Measurements from ENCODE around the gene MARS2.
"Not testable (repeated sequence)": the region's sequence is repeated elsewhere in the genome, so short reads cannot be mapped to it uniquely, and the experiment has no call there.

Gene MARS2

GRCh38 chr2:197705121-197705911, at the start of gene MARS2:
MARS2 (plus strand) TSS chr2:197705369; CDS start chr2:197705406, 37 bp downstream.
- DNase-seq (ENCODE audit: low read depth in 3 of 3, low spot score in 1 of 3): peak; percentile 85 to 90 (median 87)

GRCh38 chr2:197657562-197657961, 47.6 kb upstream of the MARS2 start:
- no peak for DNase-seq (ENCODE audit: low read depth in 3 of 3, low spot score in 1 of 3)

DNA sequence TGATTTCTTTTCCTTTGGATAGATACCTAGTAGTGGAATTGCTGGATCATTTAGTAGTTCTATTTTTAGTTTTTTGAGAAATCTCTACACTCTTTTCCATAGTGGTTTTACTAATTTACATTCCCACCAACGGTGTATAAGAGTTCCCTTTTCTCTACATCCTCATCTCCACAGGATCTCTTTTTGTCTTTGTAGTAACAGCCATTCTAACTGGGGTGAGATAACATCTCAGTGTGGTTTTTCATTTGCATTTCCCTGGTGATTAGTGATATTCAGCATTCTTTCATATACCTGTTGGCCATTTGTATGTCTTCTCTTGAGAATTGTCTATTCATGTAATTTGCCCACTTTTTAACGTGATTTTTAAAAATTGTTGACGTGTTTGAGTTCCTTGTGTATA, 43.5 kb upstream of the MARS2 start:
- no peak for DNase-seq (ENCODE audit: low read depth in 3 of 3, low spot score in 1 of 3)

DNA sequence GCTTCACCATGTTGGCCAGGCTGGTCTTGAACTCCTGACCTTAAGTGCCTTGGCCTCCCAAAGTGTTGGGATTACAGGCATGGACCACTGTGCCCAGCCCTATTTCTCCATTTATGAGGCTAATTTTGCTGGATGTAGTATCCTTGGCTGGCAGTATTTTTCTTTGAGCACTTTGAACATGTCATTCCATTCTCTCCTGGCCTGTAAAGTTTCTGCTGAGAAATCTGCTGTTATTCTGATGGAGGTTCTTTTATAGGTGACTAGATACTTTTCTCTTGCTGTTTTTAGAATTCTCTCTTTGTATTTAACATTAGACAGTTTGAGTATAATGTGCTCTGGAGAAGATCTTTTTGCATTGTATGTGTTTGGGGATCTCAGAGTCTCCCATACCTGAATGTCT, 38.9 kb upstream of the MARS2 start:
- DNase-seq (ENCODE audit: low read depth in 3 of 3, low spot score in 1 of 3): no peak

GRCh38 chr2:197668296-197668695, 36.9 kb upstream of the MARS2 start:
- DNase-seq (ENCODE audit: low read depth in 3 of 3, low spot score in 1 of 3): no peak

DNA sequence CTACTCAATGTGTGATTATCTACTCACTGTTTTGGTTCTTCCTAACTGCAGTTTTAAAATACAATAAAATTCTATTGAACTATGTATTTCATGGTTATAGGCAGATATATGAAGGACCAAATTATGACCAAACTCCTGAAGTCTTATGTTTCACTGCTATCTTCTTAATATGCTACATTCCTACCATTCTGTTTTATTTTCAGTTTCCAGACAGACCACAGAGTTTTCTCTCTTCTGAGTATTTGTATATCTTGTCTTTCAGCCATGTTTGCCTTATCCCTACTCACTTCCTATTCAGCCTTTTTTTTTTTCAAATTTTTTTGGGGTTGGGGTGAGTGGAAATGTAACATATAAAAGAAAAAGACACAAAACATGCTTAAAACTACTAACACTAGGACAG, 36.1 kb upstream of the MARS2 start:
- DNase-seq (ENCODE audit: low read depth in 3 of 3, low spot score in 1 of 3): no peak

DNA sequence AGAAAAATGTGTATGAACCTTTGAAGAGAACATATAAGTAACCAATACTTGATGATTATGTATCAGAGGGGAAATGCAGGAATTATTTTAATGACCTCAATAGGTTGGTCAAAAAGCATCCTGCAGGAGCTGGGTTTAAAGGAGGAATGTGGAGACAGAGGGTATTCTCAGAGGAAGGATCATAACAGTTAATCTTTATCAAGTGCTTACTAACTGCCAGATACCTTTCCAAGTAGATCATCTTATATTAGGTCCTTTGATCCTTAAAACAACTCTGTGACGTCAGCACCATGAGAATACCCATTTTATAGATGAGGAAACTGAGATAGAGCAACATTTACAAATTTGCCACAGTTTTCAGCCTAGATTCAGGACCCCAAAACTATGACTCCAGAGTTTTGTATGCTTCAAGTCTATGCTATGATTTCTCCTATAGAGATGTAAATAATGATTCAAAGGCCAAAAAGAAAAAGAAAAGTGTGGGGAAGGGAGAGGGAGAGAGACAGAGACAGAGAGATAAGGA, 32.7 kb upstream of the MARS2 start:
- DNase-seq (ENCODE audit: low read depth in 3 of 3, low spot score in 1 of 3): no peak

GRCh38 chr2:197673106-197673505, 32.1 kb upstream of the MARS2 start:
- DNase-seq (ENCODE audit: low read depth in 3 of 3, low spot score in 1 of 3): no peak

DNA sequence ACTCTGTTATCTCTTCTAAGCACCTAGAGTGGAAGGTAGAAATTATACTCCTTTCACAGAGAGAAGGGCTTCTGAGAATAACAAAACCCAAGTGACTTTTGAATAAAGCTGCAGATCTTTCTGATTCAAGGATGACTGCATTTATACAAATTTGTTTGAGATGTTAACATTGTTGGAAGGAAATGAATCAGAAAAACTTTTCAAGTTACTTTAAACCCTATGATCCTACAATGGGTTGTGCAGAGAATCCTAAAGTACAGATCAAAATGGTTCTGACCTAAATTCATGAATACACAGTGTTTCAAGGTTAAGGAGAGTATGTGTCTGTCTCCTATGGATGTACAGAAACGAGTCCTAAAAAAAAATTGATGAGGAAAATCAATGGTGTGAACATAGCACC, 31.6 kb upstream of the MARS2 start:
- DNase-seq (ENCODE audit: low read depth in 3 of 3, low spot score in 1 of 3): no peak

- DNase-seq (ENCODE audit: low read depth in 3 of 3, low spot score in 1 of 3): no peak
Observed at GRCh38 chr2:197674060-197674459, 31.1 kb upstream of the MARS2 start.

DNA sequence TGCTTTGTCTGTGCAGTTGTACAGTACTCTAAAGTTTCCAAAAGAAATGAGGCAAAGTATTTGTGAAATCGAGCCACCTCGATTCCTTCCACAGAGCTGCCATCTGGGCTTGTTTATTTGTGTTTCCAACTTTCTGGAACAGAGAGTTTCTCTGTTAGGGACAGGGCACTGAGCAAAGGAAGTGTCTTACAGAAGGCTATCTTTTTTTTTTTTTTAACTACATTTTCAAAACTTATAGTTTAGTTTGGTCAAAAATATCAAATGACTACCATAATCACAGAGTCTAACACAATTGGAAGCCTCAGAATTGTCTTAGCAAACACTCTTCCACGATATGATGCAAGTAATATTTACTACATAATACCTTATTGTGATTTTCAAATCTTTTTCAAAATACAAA, 30.6 kb upstream of the MARS2 start:
- no peak for DNase-seq (ENCODE audit: low read depth in 3 of 3, low spot score in 1 of 3)

DNA sequence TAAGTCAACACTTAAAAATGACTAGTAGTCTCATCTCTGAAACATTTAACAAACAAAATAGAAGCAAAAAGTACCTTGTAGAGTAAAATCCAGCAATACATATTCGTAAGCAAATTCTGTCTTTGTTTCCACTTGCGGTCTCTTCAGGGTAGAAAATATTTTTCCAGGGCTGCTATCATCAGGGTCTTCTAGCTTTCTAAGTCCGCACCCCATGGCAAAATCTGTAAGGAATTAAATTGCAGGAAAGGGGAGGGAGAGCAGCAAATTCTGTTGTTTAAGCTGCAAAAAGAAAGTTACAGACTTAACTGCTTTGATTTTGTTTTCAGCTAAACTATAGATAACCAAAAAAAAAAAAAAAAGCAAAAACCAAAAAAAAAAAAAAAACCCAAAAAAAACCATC, 29.9 kb upstream of the MARS2 start, which contains the start of gene RFTN2:
Gene RFTN2 (minus strand): TSS at position 342 of the 400 bp plus-strand sequence. CDS start 129 bp downstream, at position 213.
- DNase-seq (ENCODE audit: low read depth in 3 of 3, low spot score in 1 of 3): no peak

- no peak for DNase-seq (ENCODE audit: low read depth in 3 of 3, low spot score in 1 of 3)
Observed at GRCh38 chr2:197675711-197676188, 29.4 kb upstream of the MARS2 start.

DNA sequence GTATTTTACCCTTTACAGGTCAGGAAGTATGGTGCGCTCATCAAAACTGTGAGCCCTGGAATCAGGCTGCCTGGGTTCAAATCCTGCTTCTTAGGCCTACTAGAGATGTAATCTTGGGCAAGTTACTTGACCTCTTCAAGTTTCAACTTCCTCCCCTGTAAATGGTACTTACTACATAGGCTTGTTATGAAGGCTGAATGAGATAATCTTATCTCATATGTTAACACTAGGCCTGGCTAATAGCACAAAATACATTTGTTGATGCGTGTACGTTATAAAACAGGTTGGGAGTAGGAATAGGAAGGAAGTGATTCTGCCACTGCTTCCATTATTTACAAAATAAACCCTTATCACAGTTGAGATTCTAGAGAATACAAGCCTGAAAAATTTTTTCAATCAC, 28.1 kb upstream of the MARS2 start:
- DNase-seq (ENCODE audit: low read depth in 3 of 3, low spot score in 1 of 3): no peak

DNA sequence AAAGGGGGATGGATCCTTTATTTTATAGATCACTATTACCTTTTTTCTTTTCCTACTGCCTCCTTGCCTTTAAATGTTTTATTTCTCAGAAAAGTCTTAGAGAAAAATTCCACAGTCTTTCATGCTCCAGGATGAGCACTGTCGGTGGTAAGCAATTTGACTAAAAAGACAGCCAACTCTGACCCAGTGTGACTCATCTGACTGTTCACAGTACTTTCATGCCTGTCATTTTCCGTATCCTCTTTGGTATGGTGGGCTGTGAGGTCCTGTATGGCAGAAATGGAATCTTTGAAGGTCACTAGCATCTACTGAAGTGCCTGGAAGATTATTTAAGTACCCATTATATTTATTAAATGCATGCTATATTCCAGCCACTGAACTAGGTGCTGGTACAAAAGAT, 27.7 kb upstream of the MARS2 start:
- no peak for DNase-seq (ENCODE audit: low read depth in 3 of 3, low spot score in 1 of 3)

GRCh38 chr2:197695206-197695605, 10.0 kb upstream of the MARS2 start:
- DNase-seq (ENCODE audit: low read depth in 3 of 3, low spot score in 1 of 3): not testable (repeated sequence)

- DNase-seq (ENCODE audit: low read depth in 3 of 3, low spot score in 1 of 3): not testable (repeated sequence)
Observed at GRCh38 chr2:197695971-197696370, 9.2 kb upstream of the MARS2 start.

DNA sequence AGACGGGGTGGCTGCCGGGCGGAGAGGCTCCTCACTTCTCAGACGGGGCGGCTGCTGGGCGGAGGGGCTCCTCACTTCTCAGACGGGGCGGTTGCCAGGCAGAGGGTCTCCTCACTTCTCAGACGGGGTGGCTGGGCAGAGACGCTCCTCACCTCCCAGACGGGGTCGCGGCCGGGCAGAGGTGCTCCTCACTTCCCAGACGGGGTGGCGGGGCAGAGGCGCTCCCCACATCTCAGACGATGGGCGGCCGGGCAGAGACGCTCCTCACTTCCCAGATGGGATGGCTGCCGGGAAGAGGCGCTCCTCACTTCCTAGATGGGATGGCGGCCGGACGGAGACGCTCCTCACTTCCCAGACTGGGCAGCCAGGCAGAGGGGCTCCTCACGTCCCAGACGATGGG, 8.6 kb upstream of the MARS2 start:
- not testable (repeated sequence) for DNase-seq (ENCODE audit: low read depth in 3 of 3, low spot score in 1 of 3)

- not testable (repeated sequence) for DNase-seq (ENCODE audit: low read depth in 3 of 3, low spot score in 1 of 3)
Observed at GRCh38 chr2:197699724-197700123, 5.4 kb upstream of the MARS2 start.

DNA sequence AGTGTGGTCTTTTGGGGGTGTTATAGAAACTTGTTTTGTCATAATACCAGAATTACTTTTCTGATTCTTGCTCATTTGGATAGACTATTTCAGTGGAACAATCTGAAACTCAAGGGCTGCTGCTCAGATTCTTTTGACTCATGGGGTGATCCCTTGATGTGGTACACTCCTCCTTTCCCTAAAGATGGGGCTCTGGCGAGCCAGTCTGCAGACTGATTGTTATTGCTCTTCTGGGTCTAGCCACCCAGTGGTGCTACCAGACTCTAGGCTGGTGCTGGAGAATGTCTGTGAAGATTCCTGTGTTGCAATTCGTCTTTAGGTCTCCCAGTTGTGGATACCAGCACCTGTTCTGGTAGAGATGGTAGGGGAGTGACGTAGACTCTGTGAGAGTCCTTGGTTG, 4.2 kb upstream of the MARS2 start:
- no peak for DNase-seq (ENCODE audit: low read depth in 3 of 3, low spot score in 1 of 3)

DNA sequence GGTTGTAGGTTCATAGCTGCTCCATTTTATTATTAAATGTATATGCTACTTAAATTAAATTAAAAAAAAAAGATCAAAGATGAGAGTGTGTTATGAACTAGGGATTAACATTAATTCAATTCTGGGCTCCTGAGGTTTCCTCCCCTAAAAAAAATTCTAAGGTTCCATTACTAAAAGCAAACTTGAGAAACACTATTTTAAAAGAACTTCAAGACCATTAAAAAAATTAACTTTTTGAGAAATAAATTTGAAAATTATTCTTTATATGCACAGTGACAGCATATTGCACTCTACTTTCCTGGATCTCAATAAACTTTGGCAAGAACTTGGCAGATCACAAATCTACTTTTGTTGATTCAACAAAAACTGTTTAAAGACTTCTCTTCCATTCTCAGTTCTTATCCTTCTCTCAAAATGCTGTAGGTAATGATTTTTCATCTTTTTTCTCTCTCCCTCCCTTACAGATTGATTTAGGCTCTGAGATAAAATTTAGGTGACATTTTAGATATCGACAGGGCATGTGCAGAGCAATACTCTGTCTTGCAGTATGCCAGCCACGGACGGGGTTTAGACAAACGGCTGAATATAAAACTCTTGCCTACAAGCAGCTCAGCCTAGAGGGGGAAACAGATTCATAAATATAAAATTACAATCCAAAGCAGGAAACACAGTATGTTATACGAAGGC, 592 bp upstream of the MARS2 start:
- no peak for DNase-seq (ENCODE audit: low read depth in 3 of 3, low spot score in 1 of 3)
